PC-3 (cell line): ENCODE measurements around the gene SLC16A13. TPM values are rescaled to one million over a fixed set of nuclear protein-coding genes. Genes with fewer than 3 reads are reported as not detected.
A peak's percentile ranks its signal among the peaks of the same experiment; 100 is the strongest.

ENCODE experiments used
- ATAC-seq: fragments of 200-7000 bp; cut with Tn5 transposase; 2 replicates; pipeline ENCODE4 v1.9.1; 2020; ENCODE audit warnings: mild to moderate bottlenecking, moderate library complexity
- BruUV-seq: library from RNA; stranded (reverse); fragments of 400-500 nt; replicated peaks from 2 replicates; lab custom pipeline; 2021; lab: Mats Ljungman, UMichigan
- CTCF ChIA-PET: fragments of 300-600 bp; sonication (Branson Sonifier 250); formaldehyde crosslinking; loops from one replicate; lab custom pipeline; 2022; ENCODE audit warnings: antibody characterized with exemption; lab: Charles Lee
- POLR2A ChIA-PET: fragments of 300-600 bp; sonication (Branson Sonifier 250); formaldehyde crosslinking; loops from one replicate; lab custom pipeline; 2022; ENCODE audit warnings: antibody characterized with exemption; ENCODE audit not compliant: unreplicated experiment; lab: Charles Lee
- DNase-seq: peaks from one replicate; pipeline ENCODE4 v3.0.0-alpha.2; 2015
- H2AFZ ChIP-seq: fragments of 300-600 bp; sonication (generic); 2 replicates; pipeline ENCODE4 v1.6.0; 2016; ENCODE audit warnings: antibody characterized with exemption, low read length
- H3F3A ChIP-seq: fragments of 300-600 bp; sonication (generic); one replicate; pipeline ENCODE4 v1.6.0; 2017; ENCODE audit warnings: antibody characterized with exemption, low read length, control low read depth, mild to moderate bottlenecking; ENCODE audit not compliant: unreplicated experiment
- H3K27ac ChIP-seq: fragments of 300-600 bp; sonication (generic); 2 replicates; pipeline ENCODE4 v1.5.1; 2016; ENCODE audit warnings: mild to moderate bottlenecking, low read length
- H3K27me3 ChIP-seq: fragments of 300-600 bp; sonication (generic); 2 replicates; pipeline ENCODE4 v1.6.1; 2016; ENCODE audit warnings: low read length, mixed read lengths
- H3K36me3 ChIP-seq: fragments of 300-600 bp; sonication (generic); 2 replicates; pipeline ENCODE4 v1.6.1; 2016; ENCODE audit warnings: low read depth, mixed run types, low read length, mixed read lengths
- H3K4me1 ChIP-seq: fragments of 300-600 bp; sonication (generic); 2 replicates; pipeline ENCODE4 v1.5.1; 2016; ENCODE audit warnings: low read length; ENCODE audit not compliant: insufficient read depth
- H3K4me2 ChIP-seq: fragments of 300-600 bp; sonication (generic); 2 replicates; pipeline ENCODE4 v1.6.0; 2016; ENCODE audit warnings: low read length
- H3K4me3 ChIP-seq: fragments of 300-600 bp; sonication (generic); 2 replicates; pipeline ENCODE4 v1.5.1; 2016; ENCODE audit warnings: mild to moderate bottlenecking, low read length, mixed read lengths
- H3K79me2 ChIP-seq: fragments of 300-600 bp; sonication (generic); 2 replicates; pipeline ENCODE4 v1.6.1; 2017; ENCODE audit warnings: low read length, mixed read lengths
- H3K9ac ChIP-seq: fragments of 300-600 bp; sonication (generic); 2 replicates; pipeline ENCODE4 v1.6.0; 2016; ENCODE audit warnings: mild to moderate bottlenecking, low read length
- H3K9me2 ChIP-seq: fragments of 300-600 bp; sonication (generic); replicated peaks from 2 replicates; pipeline ENCODE4 v1.6.1; 2016; ENCODE audit warnings: mixed run types, low read length, mixed read lengths
- H3K9me3 ChIP-seq: fragments of 300-600 bp; sonication (generic); 2 replicates; pipeline ENCODE4 v1.6.1; 2016; ENCODE audit warnings: low read length, mixed read lengths
- H4K20me1 ChIP-seq: fragments of 300-600 bp; sonication (generic); 2 replicates; pipeline ENCODE4 v1.6.1; 2016; ENCODE audit warnings: low read length, mixed read lengths
- EZH2 ChIP-seq: fragments of 300-600 bp; sonication (generic); IDR thresholded peaks from one replicate; pipeline ENCODE4 v1.6.1; 2017; ENCODE audit warnings: antibody characterized with exemption, mild to moderate bottlenecking, low read length; ENCODE audit not compliant: unreplicated experiment
- EZH2phosphoT487 ChIP-seq: fragments of 300-600 bp; sonication (generic); IDR thresholded peaks from 2 replicates; pipeline ENCODE4 v1.6.1; 2018; ENCODE audit warnings: mild to moderate bottlenecking, antibody characterized with exemption, low read length, borderline replicate concordance
- intact Hi-C: fragments of 100-400 bp; cut with micrococcal nuclease; formaldehyde crosslinking; loops from 2 replicates; pipeline ENCODE4 v1.9.0; 2023
- total RNA-seq: library from RNA; depleted of rRNA; stranded (reverse); fragments of >200 nt; gene quantifications from 2 replicates; pipeline ENCODE4 v1.2.3, GENCODE V29; 2014
- TF ChIP-seq, protein P1 (sequence below): fragments of 300-600 bp; sonication (generic); conservative IDR thresholded peaks from 2 replicates; pipeline ENCODE4 v1.5.1; 2017; ENCODE audit warnings: antibody characterized with exemption, low read depth, mild to moderate bottlenecking, low read length

SLC16A13 gene
- total RNA-seq, 1 experiment from 2014 or later, result 0.62 TPM

DNA sequence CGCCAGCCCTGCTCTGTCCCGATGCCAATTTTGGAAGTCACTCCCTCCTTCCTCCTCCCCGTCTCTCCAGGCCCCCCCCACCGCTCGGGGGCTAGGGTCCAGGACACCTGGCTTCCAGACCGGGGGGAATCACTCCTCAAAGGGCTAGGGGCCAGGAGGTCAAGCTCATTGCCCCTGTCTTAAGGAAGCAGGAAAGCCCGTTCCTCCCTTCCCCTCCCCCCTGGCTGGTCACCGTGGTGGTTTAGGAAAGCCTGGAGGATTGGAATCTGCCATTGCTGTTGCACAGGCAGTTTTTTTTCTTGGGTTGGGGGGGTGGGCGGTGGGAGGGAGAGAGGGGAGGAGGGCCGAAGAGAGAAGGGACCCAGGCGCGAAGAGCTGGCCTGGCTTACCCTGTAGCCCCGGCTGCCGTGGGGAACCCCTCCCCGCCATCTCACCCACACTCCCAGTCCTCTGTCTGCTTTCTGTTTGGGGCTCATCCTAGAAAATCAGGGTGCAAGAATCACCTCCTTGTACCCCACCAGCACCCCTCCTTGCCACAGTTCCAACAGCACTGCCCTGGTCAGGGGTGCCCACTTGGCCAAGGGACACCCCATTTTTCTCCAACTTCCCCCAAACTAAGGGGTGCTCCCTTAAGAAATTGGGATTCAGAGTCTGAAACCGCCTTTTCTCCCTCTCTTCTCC, 15.8 kb upstream of the SLC16A13 start:
- ChIA-PET CTCF (no interaction called here), POLR2A (interaction anchor here (0.6 kb wide), 1 partner anchor 368 kb away, joined by 3 read pairs; the partner anchor contains the start of genes C17orf100 and MED31)
- intact Hi-C loops, result loop anchor here (5.0 kb wide), 2 partner anchors 178 to 353 kb away; no protein-coding TSS in a partner anchor
- H3F3A ChIP-seq, result no peaks in the 10 kb centered on the region
- no peaks in the 10 kb centered on the region for H3K9me3 ChIP-seq
- DNase-seq (peak; percentile 51), ATAC-seq (peak; percentile 14)
- H3K9me2 ChIP-seq, result no peaks in the 10 kb centered on the region
- peaks cover 19% of the 10 kb centered on the region for H3K4me1 ChIP-seq
- no TSS peak for BruUV-seq
- no peak overlapping the region; the same call in 1 of the 2 replicates for H3K27ac ChIP-seq
- peak overlapping the region; percentile 97 for H2AFZ ChIP-seq
- TF ChIP-seq, protein P1, sequence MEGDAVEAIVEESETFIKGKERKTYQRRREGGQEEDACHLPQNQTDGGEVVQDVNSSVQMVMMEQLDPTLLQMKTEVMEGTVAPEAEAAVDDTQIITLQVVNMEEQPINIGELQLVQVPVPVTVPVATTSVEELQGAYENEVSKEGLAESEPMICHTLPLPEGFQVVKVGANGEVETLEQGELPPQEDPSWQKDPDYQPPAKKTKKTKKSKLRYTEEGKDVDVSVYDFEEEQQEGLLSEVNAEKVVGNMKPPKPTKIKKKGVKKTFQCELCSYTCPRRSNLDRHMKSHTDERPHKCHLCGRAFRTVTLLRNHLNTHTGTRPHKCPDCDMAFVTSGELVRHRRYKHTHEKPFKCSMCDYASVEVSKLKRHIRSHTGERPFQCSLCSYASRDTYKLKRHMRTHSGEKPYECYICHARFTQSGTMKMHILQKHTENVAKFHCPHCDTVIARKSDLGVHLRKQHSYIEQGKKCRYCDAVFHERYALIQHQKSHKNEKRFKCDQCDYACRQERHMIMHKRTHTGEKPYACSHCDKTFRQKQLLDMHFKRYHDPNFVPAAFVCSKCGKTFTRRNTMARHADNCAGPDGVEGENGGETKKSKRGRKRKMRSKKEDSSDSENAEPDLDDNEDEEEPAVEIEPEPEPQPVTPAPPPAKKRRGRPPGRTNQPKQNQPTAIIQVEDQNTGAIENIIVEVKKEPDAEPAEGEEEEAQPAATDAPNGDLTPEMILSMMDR, result no peak
- TF ChIP-seq EZH2phosphoT487, result no peak
- TF ChIP-seq EZH2, result no peak
- H3K27me3 ChIP-seq, result no peaks in the 10 kb centered on the region
- H3K79me2 ChIP-seq, result no peaks in the 10 kb centered on the region
- H3K9ac ChIP-seq, result peak overlapping the region; percentile 75
- H3K4me2 ChIP-seq, result peak overlapping the region; percentile 94
- peak overlapping the region; percentile 71 for H3K4me3 ChIP-seq
- no peaks in the 10 kb centered on the region for H3K36me3 ChIP-seq
- no peaks in the 10 kb centered on the region for H4K20me1 ChIP-seq

DNA sequence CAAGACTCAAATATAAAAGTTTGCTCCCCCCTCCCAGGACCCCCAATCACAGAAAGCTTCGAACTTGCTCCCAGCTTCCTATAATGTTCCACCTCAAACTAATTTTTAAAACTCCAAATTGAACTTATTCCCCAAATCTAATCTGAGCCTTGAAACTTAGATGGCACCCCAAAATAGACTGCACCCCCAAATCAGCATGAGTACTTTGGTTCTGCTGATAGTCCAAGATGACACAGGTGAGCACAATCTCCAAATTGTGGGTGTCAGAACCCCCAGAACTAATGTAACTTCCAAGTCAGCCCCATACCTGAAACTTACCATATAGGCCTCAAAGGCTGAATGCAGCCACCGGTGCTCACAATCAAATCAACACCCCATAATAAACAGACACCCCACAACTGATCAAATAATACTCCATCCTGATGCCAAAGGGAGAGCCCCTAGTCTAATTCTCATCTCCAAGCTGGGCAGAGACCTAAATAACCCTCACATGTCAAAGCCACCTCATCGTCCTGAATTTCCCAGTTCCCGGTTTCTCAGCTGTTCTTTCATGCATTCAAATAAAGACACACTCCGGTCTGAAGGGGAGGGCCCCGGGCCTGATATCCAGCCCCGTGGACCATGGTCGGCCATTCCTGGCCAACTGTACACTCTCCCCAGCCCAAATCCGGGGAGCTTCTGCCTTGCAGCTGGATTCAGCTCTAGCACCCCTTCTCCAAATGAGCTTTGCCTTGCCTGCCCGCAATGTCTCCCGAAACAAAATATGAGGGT, 14.7 kb upstream of the SLC16A13 start:
- DNase-seq, result no peak
- Histone ChIP-seq H3K9ac (no peak overlapping the region), H3K4me2 (0 out of 2 replicates have a peak overlapping the region, but pooled peaks have one; percentile 82), H3K27ac (no peak overlapping the region), H3K4me3 (no peak overlapping the region), H4K20me1 (no peaks in the 10 kb centered on the region), H3F3A (no peaks in the 10 kb centered on the region), H3K9me3 (no peaks in the 10 kb centered on the region), H3K9me2 (no peaks in the 10 kb centered on the region), H3K36me3 (no peaks in the 10 kb centered on the region), H3K27me3 (no peaks in the 10 kb centered on the region), H3K4me1 (peaks cover 12% of the 10 kb centered on the region; the same call in 1 of the 2 replicates), H3K79me2 (no peaks in the 10 kb centered on the region), H2AFZ (peak overlapping the region; percentile 92; the same call in 1 of the 2 replicates)
- CTCF ChIA-PET, result no interaction called here
- ATAC-seq, result no peak
- no TSS peak for BruUV-seq
- POLR2A ChIA-PET, result interaction anchor here (0.9 kb wide), 1 partner anchor 14 kb away, joined by 3 read pairs; the partner anchor contains the start of gene SLC16A13
- intact Hi-C loops, result loop anchor here (1.0 to 5.0 kb wide), 3 partner anchors 110 to 354 kb away; no protein-coding TSS in a partner anchor
- TF ChIP-seq, protein P1, result no peak
- TF ChIP-seq EZH2, result no peak
- TF ChIP-seq EZH2phosphoT487, result no peak
